Thyroid gland (tissue), 4 donors: ENCODE data around the gene ZNF394. TPM values are rescaled to one million over a fixed set of nuclear protein-coding genes. Genes with fewer than 3 reads are reported as not detected.

Source experiments
- DNase-seq, 2 donors: peaks; one replicate each; pipeline ENCODE4 v3.0.0-alpha.2; 2019
- H3K27ac ChIP-seq, 3 donors: fragments of 200-600 bp; sonication (generic); 1 replicate in 2 of 3; 2 replicates in 1 of 3; pipeline ENCODE4 v1.5.1; 2016 to 2019; ENCODE audit warnings: mild to moderate bottlenecking in 1 of 3, moderate library complexity in 1 of 3
- H3K27me3 ChIP-seq: fragments of 200-600 bp; sonication (generic); one replicate; pipeline ENCODE4 v1.5.1; 2019
- H3K36me3 ChIP-seq, 2 donors: fragments of 200-600 bp; sonication (generic); one replicate each; pipeline ENCODE4 v1.5.1; 2016 to 2019
- H3K4me1 ChIP-seq, 2 donors: fragments of 200-600 bp; sonication (generic); one replicate each; pipeline ENCODE4 v1.5.1; 2017 to 2019
- H3K4me3 ChIP-seq, 3 donors: fragments of 200-600 bp; sonication (generic); replicated peaks in 1 of 3; 1 replicate in 2 of 3; 2 replicates in 1 of 3; pipeline ENCODE4 v1.5.1; 2016; ENCODE audit warnings: mild to moderate bottlenecking in 1 of 3
- H3K9me3 ChIP-seq: fragments of 200-600 bp; sonication (generic); one replicate; pipeline ENCODE4 v1.5.1; 2017
- CTCF ChIP-seq, 6 experiments: fragments of 200-600 bp in 3 of 6; fragments of 450-650 bp in 3 of 6; sonication (generic) in 3 of 6; IDR thresholded peaks; one replicate each; pipeline ENCODE4 v1.5.1; 2016 to 2019; ENCODE audit warnings: antibody characterized with exemption in 6 of 6, mild to moderate bottlenecking in 2 of 6, inconsistent platforms in 1 of 6, moderate library complexity in 1 of 6
- POLR2A ChIP-seq, 2 donors: fragments of 450-650 bp; IDR thresholded peaks; one replicate each; pipeline ENCODE4 v1.6.1; 2017; ENCODE audit warnings: antibody characterized with exemption in 2 of 2, mild to moderate bottlenecking in 2 of 2, moderate library complexity in 1 of 2
- WGBS, 2 donors: methylation state at CpG; one replicate each; pipeline ENCODE4 v1.1.5; 2017; 5-methylcytosine and 5-hydroxymethylcytosine counted together
- intact Hi-C: fragments of 100-400 bp; cut with DNase I; formaldehyde crosslinking; loops from one replicate; pipeline ENCODE4 v1.15.1; 2023
- total RNA-seq, 4 donors: library from RNA; depleted of rRNA; stranded (reverse); fragments of >200 nt; gene quantifications; one replicate each; pipeline ENCODE4 v1.2.3, GENCODE V29; 2016

ZNF394 gene
- total RNA-seq, 4 donors from 2014 or later, result 39.5 to 61.4 (median 46.1) TPM

- H3K4me3 ChIP-seq, result peak overlapping the region; percentile 69 to 78 (median 72)
- H3K4me1 ChIP-seq, result peaks cover 3 to 8% of the 10 kb centered on the region in 2 donors
- no peak for TF ChIP-seq POLR2A (IDR thresholded peaks at IDR 0.05)
- no peak for TF ChIP-seq CTCF (IDR thresholded peaks at IDR 0.05)
- H3K27me3 ChIP-seq, result no peaks in the 10 kb centered on the region
- no peaks in the 10 kb centered on the region for H3K9me3 ChIP-seq
- H3K36me3 ChIP-seq, result no peaks in the 10 kb centered on the region
- intact Hi-C loops, result no loop called here
- 4% methylated on average over 7 of the region's 7 CpGs for WGBS, 2 donors
- peak overlapping the region in 2 of 3 donors; percentile 61 to 85 for H3K27ac ChIP-seq
- DNase-seq, result no peak
These were observed 26.8 kb downstream of the ZNF394 start for GRCh38 chr7:99473315-99473596.

GRCh38 chr7:99472561-99473314 lies 27.3 kb downstream of the ZNF394 start, which contains the start of gene ZNF789:
TSS of gene ZNF789 (plus strand) at chr7:99472890. CDS start at chr7:99476457, 3,567 bp downstream.
- 0 to 1% methylated on average over 37 to 43 of the region's 56 CpGs for WGBS, 2 donors
- TF ChIP-seq POLR2A (IDR thresholded peaks at IDR 0.05), result peak in 1 of 2 donors; percentile 48
- no peak for TF ChIP-seq CTCF (IDR thresholded peaks at IDR 0.05)

GRCh38 chr7:99469381-99470065 lies 30.6 kb downstream of the ZNF394 start:
- Histone ChIP-seq H3K4me1 (peaks cover 17 to 18% of the 10 kb centered on the region in 2 donors), H3K27ac (peak overlapping the region in 1 of 3 donors; percentile 28), H3K9me3 (no peaks in the 10 kb centered on the region), H3K27me3 (no peaks in the 10 kb centered on the region), H3K36me3 (no peaks in the 10 kb centered on the region), H3K4me3 (peak overlapping the region in 1 of 3 donors; percentile 7)
- no peak for TF ChIP-seq POLR2A (IDR thresholded peaks at IDR 0.05)
- no peak for TF ChIP-seq CTCF (IDR thresholded peaks at IDR 0.05)
- no peak for DNase-seq
- 35 to 45% methylated on average over 23 of the region's 23 CpGs for WGBS, 2 donors
- intact Hi-C loops, result no loop called here

More at GRCh38 chr7:99472561-99473314, 27.3 kb downstream of the ZNF394 start, which contains the start of gene ZNF789:
- H3K4me1 ChIP-seq, result peaks cover 3 to 8% of the 10 kb centered on the region in 2 donors
- H3K27me3 ChIP-seq, result no peaks in the 10 kb centered on the region
- H3K36me3 ChIP-seq, result no peaks in the 10 kb centered on the region
- DNase-seq, result peak; percentile 99
- H3K27ac ChIP-seq, result peak within 1 kb of the TSS; percentile 61 to 85 (median 75)
- intact Hi-C loops, result no loop called here
- H3K4me3 ChIP-seq, result peak within 1 kb of the TSS; percentile 69 to 78 (median 72)
- H3K9me3 ChIP-seq, result no peaks in the 10 kb centered on the region

GRCh38 chr7:99468336-99468918 lies 31.7 kb downstream of the ZNF394 start:
- Histone ChIP-seq H3K27ac (no peak overlapping the region), H3K27me3 (no peaks in the 10 kb centered on the region), H3K9me3 (no peaks in the 10 kb centered on the region), H3K4me1 (peaks cover 15 to 18% of the 10 kb centered on the region in 2 donors), H3K4me3 (no peak overlapping the region), H3K36me3 (peaks cover 0 to 5% of the 10 kb centered on the region in 2 donors)
- no peak for DNase-seq
- 84 to 89% methylated on average over 16 to 21 of the region's 29 CpGs for WGBS, 2 donors
- no peak for TF ChIP-seq POLR2A (IDR thresholded peaks at IDR 0.05)
- TF ChIP-seq CTCF (IDR thresholded peaks at IDR 0.05), result no peak
- intact Hi-C loops, result no loop called here
